Liver (tissue), 9 donors: ENCODE results near the gene SBK2. TPM values are rescaled to one million over a fixed set of nuclear protein-coding genes. Genes with fewer than 3 reads are reported as not detected.
A peak's percentile ranks its signal among the peaks of the same experiment; 100 is the strongest.

Experiments
- DNase-seq: peaks from one replicate; pipeline ENCODE4 v3.0.0-alpha.2; 2017; ENCODE audit warnings: low spot score
- H3K27ac ChIP-seq, 2 donors: one replicate each; pipeline ENCODE4 v1.7.0; 2013; ENCODE audit warnings: inconsistent platforms in 2 of 2, low read length in 2 of 2, control low read depth in 1 of 2, low read depth in 1 of 2, mild to moderate bottlenecking in 1 of 2
- H3K27me3 ChIP-seq, 4 donors: one replicate each; pipeline versions ENCODE4 v1.6.1 to v1.7.0; 2013; ENCODE audit warnings: low read length in 3 of 4, inconsistent platforms in 1 of 4, mild to moderate bottlenecking in 1 of 4, moderate library complexity in 1 of 4; ENCODE audit not compliant: control insufficient read depth in 4 of 4, insufficient read depth in 4 of 4
- H3K36me3 ChIP-seq, 4 donors: one replicate each; pipeline versions ENCODE4 v1.6.1 to v1.7.0; 2013; ENCODE audit warnings: low read length in 3 of 4, mild to moderate bottlenecking in 3 of 4, low read depth in 1 of 4, moderate library complexity in 1 of 4; ENCODE audit not compliant: control insufficient read depth in 4 of 4, insufficient read depth in 3 of 4
- H3K4me1 ChIP-seq, 4 donors: one replicate each; pipeline versions ENCODE4 v1.6.1 to v1.7.0; 2013; ENCODE audit warnings: low read length in 3 of 4, mild to moderate bottlenecking in 3 of 4, moderate library complexity in 1 of 4; ENCODE audit not compliant: control insufficient read depth in 4 of 4, insufficient read depth in 4 of 4
- H3K4me3 ChIP-seq, 3 donors: one replicate each; pipeline versions ENCODE4 v1.6.1 to v1.7.0; 2013; ENCODE audit warnings: low read length in 3 of 3, control low read depth in 1 of 3, low read depth in 1 of 3, mild to moderate bottlenecking in 1 of 3
- H3K9ac ChIP-seq, 2 donors: one replicate each; pipeline ENCODE4 v1.7.0; 2013; ENCODE audit warnings: low read length in 2 of 2, mild to moderate bottlenecking in 2 of 2, moderate library complexity in 2 of 2, control low read depth in 1 of 2, low read depth in 1 of 2
- H3K9me3 ChIP-seq, 4 donors: one replicate each; pipeline versions ENCODE4 v1.6.1 to v1.7.0; 2013; ENCODE audit warnings: low read length in 3 of 4; ENCODE audit not compliant: control insufficient read depth in 4 of 4
- CTCF ChIP-seq: fragments of 150-350 bp; IDR thresholded peaks from 2 replicates; pipeline ENCODE4 v1.5.1; 2017; ENCODE audit warnings: improper control_type of control experiment, low read depth, low read length; ENCODE audit not compliant: missing input control
- EGR1 ChIP-seq, 2 donors: IDR thresholded peaks; 2 replicates each; pipeline ENCODE4 v1.6.1; 2016 to 2018; ENCODE audit warnings: antibody characterized with exemption in 2 of 2, low read depth in 2 of 2
- FOXA1 ChIP-seq: IDR thresholded peaks from 2 replicates; pipeline ENCODE4 v1.6.1; 2016; ENCODE audit warnings: antibody characterized with exemption
- FOXA2 ChIP-seq: IDR thresholded peaks from 2 replicates; pipeline ENCODE4 v1.6.1; 2016; ENCODE audit warnings: antibody characterized with exemption
- GABPA ChIP-seq, 2 donors: IDR thresholded peaks in 1 of 2; conservative IDR thresholded peaks in 1 of 2; 2 replicates each; pipeline ENCODE4 v1.6.1; 2016; ENCODE audit warnings: antibody characterized with exemption in 2 of 2, mild to moderate bottlenecking in 1 of 2, moderate library complexity in 1 of 2
- HNF4G ChIP-seq: IDR thresholded peaks from 2 replicates; pipeline ENCODE4 v1.6.1; 2016; ENCODE audit warnings: antibody characterized with exemption
- JUND ChIP-seq, 2 donors: IDR thresholded peaks; 2 replicates each; pipeline ENCODE4 v1.6.1; 2016; ENCODE audit warnings: antibody characterized with exemption in 2 of 2
- MAX ChIP-seq: IDR thresholded peaks from 2 replicates; pipeline ENCODE4 v1.6.1; 2016; ENCODE audit warnings: antibody characterized with exemption
- NR2F2 ChIP-seq: IDR thresholded peaks from 2 replicates; pipeline ENCODE4 v1.6.1; 2016; ENCODE audit warnings: antibody characterized with exemption
- RAD21 ChIP-seq, 2 donors: IDR thresholded peaks; 2 replicates each; pipeline ENCODE4 v1.6.1; 2016; ENCODE audit warnings: antibody characterized with exemption in 2 of 2, mild to moderate bottlenecking in 2 of 2
- REST ChIP-seq: IDR thresholded peaks from 2 replicates; pipeline ENCODE4 v1.6.1; 2016; ENCODE audit warnings: antibody characterized with exemption, mild to moderate bottlenecking
- RXRA ChIP-seq, 2 donors: IDR thresholded peaks; 2 replicates each; pipeline ENCODE4 v1.6.1; 2017 to 2018; ENCODE audit warnings: antibody characterized with exemption in 2 of 2, mild to moderate bottlenecking in 1 of 2
- SP1 ChIP-seq: IDR thresholded peaks from 2 replicates; pipeline ENCODE4 v1.6.1; 2018; ENCODE audit warnings: antibody characterized with exemption, mild to moderate bottlenecking
- TAF1 ChIP-seq: conservative IDR thresholded peaks from 2 replicates; pipeline ENCODE4 v1.6.1; 2016; ENCODE audit warnings: antibody characterized with exemption, mild to moderate bottlenecking
- YY1 ChIP-seq: IDR thresholded peaks from 2 replicates; pipeline ENCODE4 v1.6.1; 2016; ENCODE audit warnings: antibody characterized with exemption, mild to moderate bottlenecking
- WGBS: extraction: QIAGEN DNeasy Blood & Tissue Kit; methylation state at CpG from one replicate; pipeline ENCODE4 v1.1.7; 2013; 5-methylcytosine and 5-hydroxymethylcytosine counted together
- polyA plus RNA-seq, 2 donors: library from polyadenylated mRNA; stranded (reverse) in 1 of 2; unstranded in 1 of 2; fragments of 200-250 nt in 1 of 2; fragments of >200 nt in 1 of 2; fragmentation: Nextera tagmentation in 1 of 2; extraction: Ambion mirVana in 1 of 2; gene quantifications; one replicate each; pipeline versions ENCODE4 v1.2.1 to v1.2.3, GENCODE V29; 2013 to 2015
- total RNA-seq, 2 donors: library from RNA; depleted of rRNA; stranded (reverse); fragments of >200 nt; gene quantifications; one replicate each; pipeline ENCODE4 v1.2.3, GENCODE V29; 2014
- donor health status: healthy.
- donor health status: healthy.
- donor health status: healthy.
- donor health status: healthy.
- donor health status: healthy.

SBK2 gene
- total and polyA plus RNA-seq, 4 donors: not detected

GRCh38 chr19:55493052-55493644 lies 43.8 kb downstream of the SBK2 start:
- TF ChIP-seq NR2F2: no peak
- TF ChIP-seq HNF4G: no peak
- no peak for TF ChIP-seq EGR1 (IDR thresholded peaks at IDR 0.05; ENCODE audit: low read depth in 2 of 2)
- TF ChIP-seq FOXA2: no peak
- TF ChIP-seq JUND (IDR thresholded peaks at IDR 0.05): no peak
- no peak for TF ChIP-seq MAX
- no peak for TF ChIP-seq SP1
- no peak for TF ChIP-seq TAF1
- TF ChIP-seq YY1: no peak
- TF ChIP-seq GABPA (IDR thresholded peaks at IDR 0.05 in 1 of 2, conservative IDR thresholded peaks at IDR 0.05 in 1 of 2): no peak
- TF ChIP-seq FOXA1: no peak
- TF ChIP-seq RXRA (IDR thresholded peaks at IDR 0.05): no peak
- no peak for TF ChIP-seq REST
- TF ChIP-seq RAD21 (IDR thresholded peaks at IDR 0.05): no peak
- Histone ChIP-seq H3K4me3 (no peak overlapping the region), H3K36me3 (no peaks in the 10 kb centered on the region), H3K27ac (peak overlapping the region; percentile 60 to 61), H3K4me1 (no peaks in the 10 kb centered on the region), H3K27me3 (no peaks in the 10 kb centered on the region), H3K9me3 (no peaks in the 10 kb centered on the region), H3K9ac (no peak overlapping the region)
- 51% methylated on average over 18 of the region's 18 CpGs for WGBS
- DNase-seq: no peak

GRCh38 chr19:55492362-55492944 lies 44.5 kb downstream of the SBK2 start:
- Histone ChIP-seq H3K4me1 (no peaks in the 10 kb centered on the region), H3K4me3 (no peak overlapping the region), H3K27me3 (no peaks in the 10 kb centered on the region), H3K36me3 (no peaks in the 10 kb centered on the region), H3K27ac (no peak overlapping the region), H3K9ac (no peak overlapping the region), H3K9me3 (no peaks in the 10 kb centered on the region)
- no peak for TF ChIP-seq CTCF
- no peak for TF ChIP-seq REST
- TF ChIP-seq EGR1 (IDR thresholded peaks at IDR 0.05; ENCODE audit: low read depth in 2 of 2): no peak
- TF ChIP-seq TAF1: no peak
- no peak for TF ChIP-seq RXRA (IDR thresholded peaks at IDR 0.05)
- no peak for TF ChIP-seq SP1
- no peak for TF ChIP-seq GABPA (IDR thresholded peaks at IDR 0.05 in 1 of 2, conservative IDR thresholded peaks at IDR 0.05 in 1 of 2)
- no peak for TF ChIP-seq JUND (IDR thresholded peaks at IDR 0.05)
- 47% methylated on average over 12 of the region's 12 CpGs for WGBS
- no peak for DNase-seq
